Astrocyte (in vitro differentiated cells and primary cell): Measurements from ENCODE around the gene GAB2. TPM values are rescaled to one million over a fixed set of nuclear protein-coding genes. Genes with fewer than 3 reads are reported as not detected.
A peak's percentile ranks its signal among the peaks of the same experiment; 100 is the strongest.

Source experiments
- DNase-seq: peaks from one replicate; pipeline ENCODE4 v3.0.0-alpha.2; 2010; ENCODE audit warnings: low read depth
- FAIRE-seq: peaks from 2 replicates; lab custom pipeline; 2011; peaks lifted over from hg19 to GRCh38; lab: Jason Lieb, UNC
- H2AFZ ChIP-seq: 2 replicates; pipeline ENCODE4 v1.6.0; 2012; ENCODE audit warnings: low read depth, low read length, inconsistent platforms
- H3K27ac ChIP-seq: 2 replicates; pipeline ENCODE4 v1.5.1; 2011; ENCODE audit warnings: low read depth, low read length, inconsistent platforms
- H3K27me3 ChIP-seq: 2 replicates; pipeline ENCODE4 v1.6.0; 2011; ENCODE audit warnings: low read length, inconsistent platforms; ENCODE audit not compliant: insufficient read depth
- H3K36me3 ChIP-seq: 2 replicates; pipeline ENCODE4 v1.5.1; 2011; ENCODE audit warnings: low read length, inconsistent platforms; ENCODE audit not compliant: insufficient read depth
- H3K4me1 ChIP-seq: 2 replicates; pipeline ENCODE4 v1.5.1; 2011; ENCODE audit warnings: low read length, inconsistent platforms; ENCODE audit not compliant: insufficient read depth
- H3K4me2 ChIP-seq: 2 replicates; pipeline ENCODE4 v1.6.0; 2012; ENCODE audit warnings: low read length, inconsistent platforms
- H3K4me3 ChIP-seq: 2 replicates; pipeline ENCODE4 v1.5.1; 2011; ENCODE audit warnings: low read depth, mild to moderate bottlenecking, low read length, inconsistent platforms; ENCODE audit not compliant: insufficient read depth
- H3K79me2 ChIP-seq: 2 replicates; pipeline ENCODE4 v1.6.0; 2012; ENCODE audit warnings: mild to moderate bottlenecking, low read length, inconsistent platforms; ENCODE audit not compliant: insufficient read depth
- H3K9ac ChIP-seq: 2 replicates; pipeline ENCODE4 v1.6.0; 2012; ENCODE audit warnings: mild to moderate bottlenecking, low read length, inconsistent platforms
- H3K9me3 ChIP-seq: 2 replicates; pipeline ENCODE4 v1.5.1; 2012; ENCODE audit warnings: low read depth, mild to moderate bottlenecking, low read length, inconsistent platforms; ENCODE audit not compliant: insufficient read depth
- H4K20me1 ChIP-seq: 2 replicates; pipeline ENCODE4 v1.6.0; 2012; ENCODE audit warnings: low read length, inconsistent platforms; ENCODE audit not compliant: insufficient read depth
- H3K27ac Mint-ChIP-seq: one replicate; pipeline ENCODE4 v1.8.0; 2021; ENCODE audit warnings: mild to moderate bottlenecking, mixed read lengths; ENCODE audit not compliant: unreplicated experiment
- H3K27me3 Mint-ChIP-seq: one replicate; pipeline ENCODE4 v1.8.0; 2021; ENCODE audit warnings: low read depth, mixed read lengths; ENCODE audit not compliant: unreplicated experiment
- H3K36me3 Mint-ChIP-seq: one replicate; pipeline ENCODE4 v1.8.0; 2021; ENCODE audit warnings: low read depth, mixed read lengths; ENCODE audit not compliant: unreplicated experiment
- H3K4me1 Mint-ChIP-seq: one replicate; pipeline ENCODE4 v1.8.0; 2021; ENCODE audit warnings: low read depth, mixed read lengths; ENCODE audit not compliant: unreplicated experiment
- H3K4me3 Mint-ChIP-seq: one replicate; pipeline ENCODE4 v1.8.0; 2021; ENCODE audit warnings: mild to moderate bottlenecking, moderate library complexity, mixed read lengths; ENCODE audit not compliant: unreplicated experiment
- H3K9me3 Mint-ChIP-seq: one replicate; pipeline ENCODE4 v1.8.0; 2021; ENCODE audit warnings: mild to moderate bottlenecking, mixed read lengths; ENCODE audit not compliant: unreplicated experiment
- EZH2 ChIP-seq: IDR thresholded peaks from 2 replicates; pipeline ENCODE4 v1.6.1; 2012; ENCODE audit warnings: mild to moderate bottlenecking, low read length, inconsistent platforms; ENCODE audit not compliant: insufficient read depth
- total RNA-seq: library from RNA; stranded (reverse); gene quantifications from 2 replicates; pipeline ENCODE4 v1.2.1, GENCODE V29; 2021
- TF ChIP-seq, protein P1 (sequence below): IDR thresholded peaks from 2 replicates; pipeline ENCODE4 v1.5.1; 2011; ENCODE audit warnings: low read depth, mild to moderate bottlenecking, inconsistent platforms, low read length, moderate library complexity; ENCODE audit not compliant: insufficient read depth

GAB2 gene
- total RNA-seq, 1 donor from 2014 or later, result 18.2 TPM

DNA sequence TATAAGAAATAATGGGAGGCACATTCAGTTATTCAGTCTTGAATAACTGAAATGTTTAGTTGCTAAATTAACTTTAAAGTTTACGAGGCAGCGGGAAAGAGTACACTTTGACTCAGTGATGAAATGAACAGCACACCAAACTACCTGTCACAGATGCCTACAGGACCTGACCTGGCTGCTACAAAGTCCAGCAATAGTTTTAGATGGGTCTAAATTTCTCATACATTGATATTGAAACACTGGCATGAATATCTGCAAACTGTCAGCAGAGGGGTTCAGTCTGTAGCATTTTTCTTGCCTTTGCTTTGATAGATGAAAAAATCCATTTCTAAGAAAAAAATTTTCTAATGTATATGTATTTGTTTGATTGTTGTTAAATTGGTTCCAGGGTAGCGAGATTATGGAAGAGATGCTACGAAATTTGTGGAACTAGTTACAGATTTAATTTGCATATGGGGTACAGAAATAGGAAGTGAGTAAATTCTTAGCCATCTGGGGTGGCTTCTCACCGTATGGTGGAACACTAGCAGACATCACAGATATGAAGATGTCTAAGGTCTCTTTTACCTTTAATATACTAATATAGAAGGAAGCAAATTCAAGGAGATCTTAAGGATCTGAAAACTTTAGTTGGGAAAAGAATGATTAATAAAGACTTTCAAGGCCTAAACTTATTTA, 20.8 kb upstream of the GAB2 start:
- Histone ChIP-seq H4K20me1 (no peaks in the 10 kb centered on the region), H3K36me3 (peaks cover 3% of the 10 kb centered on the region), H3K9ac (no peak overlapping the region), H3K4me1 (no peaks in the 10 kb centered on the region), H3K79me2 (no peaks in the 10 kb centered on the region), H3K4me3 (no peak overlapping the region), H3K27me3 (no peaks in the 10 kb centered on the region), H2AFZ (no peak overlapping the region), H3K27ac (no peak overlapping the region), H3K4me2 (no peak overlapping the region), H3K9me3 (no peaks in the 10 kb centered on the region)
- Mint-ChIP-seq H3K9me3 (no peaks in the 10 kb centered on the region), H3K4me1 (no peaks in the 10 kb centered on the region), H3K36me3 (peaks cover 3% of the 10 kb centered on the region), H3K27ac (no peak overlapping the region), H3K27me3 (no peaks in the 10 kb centered on the region), H3K4me3 (no peak overlapping the region)
- no peak for TF ChIP-seq EZH2
- TF ChIP-seq, protein P1, sequence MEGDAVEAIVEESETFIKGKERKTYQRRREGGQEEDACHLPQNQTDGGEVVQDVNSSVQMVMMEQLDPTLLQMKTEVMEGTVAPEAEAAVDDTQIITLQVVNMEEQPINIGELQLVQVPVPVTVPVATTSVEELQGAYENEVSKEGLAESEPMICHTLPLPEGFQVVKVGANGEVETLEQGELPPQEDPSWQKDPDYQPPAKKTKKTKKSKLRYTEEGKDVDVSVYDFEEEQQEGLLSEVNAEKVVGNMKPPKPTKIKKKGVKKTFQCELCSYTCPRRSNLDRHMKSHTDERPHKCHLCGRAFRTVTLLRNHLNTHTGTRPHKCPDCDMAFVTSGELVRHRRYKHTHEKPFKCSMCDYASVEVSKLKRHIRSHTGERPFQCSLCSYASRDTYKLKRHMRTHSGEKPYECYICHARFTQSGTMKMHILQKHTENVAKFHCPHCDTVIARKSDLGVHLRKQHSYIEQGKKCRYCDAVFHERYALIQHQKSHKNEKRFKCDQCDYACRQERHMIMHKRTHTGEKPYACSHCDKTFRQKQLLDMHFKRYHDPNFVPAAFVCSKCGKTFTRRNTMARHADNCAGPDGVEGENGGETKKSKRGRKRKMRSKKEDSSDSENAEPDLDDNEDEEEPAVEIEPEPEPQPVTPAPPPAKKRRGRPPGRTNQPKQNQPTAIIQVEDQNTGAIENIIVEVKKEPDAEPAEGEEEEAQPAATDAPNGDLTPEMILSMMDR, result no peak
- DNase-seq (no peak), FAIRE-seq (no peak)

DNA sequence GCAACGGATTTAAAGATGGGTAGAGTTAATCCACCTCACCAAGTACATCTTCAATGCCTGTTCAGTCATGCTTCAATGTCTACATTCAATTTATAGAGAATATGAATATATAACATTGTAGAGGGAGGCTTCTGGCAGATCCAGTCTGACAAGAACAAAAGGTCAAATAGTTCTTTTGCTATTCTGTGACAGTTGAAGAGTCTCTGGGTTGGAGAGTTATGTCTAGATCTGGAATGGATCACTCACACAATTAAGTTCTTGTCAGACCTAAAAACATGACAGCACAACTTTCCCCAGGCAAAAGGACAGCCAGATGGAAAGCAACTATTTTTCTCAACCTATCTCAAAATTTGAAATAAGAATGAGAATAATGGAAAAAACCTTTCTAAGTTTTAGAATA, 15.3 kb upstream of the GAB2 start:
- Mint-ChIP-seq H3K27me3 (no peaks in the 10 kb centered on the region), H3K4me3 (no peak overlapping the region), H3K9me3 (no peaks in the 10 kb centered on the region), H3K36me3 (peaks cover 1% of the 10 kb centered on the region), H3K4me1 (no peaks in the 10 kb centered on the region), H3K27ac (no peak overlapping the region)
- no peaks in the 10 kb centered on the region for H3K79me2 ChIP-seq
- H3K4me1 ChIP-seq, result no peaks in the 10 kb centered on the region
- FAIRE-seq (no peak), DNase-seq (no peak)
- no peak overlapping the region for H2AFZ ChIP-seq
- no peaks in the 10 kb centered on the region for H3K27me3 ChIP-seq
- H3K9me3 ChIP-seq, result no peaks in the 10 kb centered on the region
- no peak overlapping the region for H3K9ac ChIP-seq
- H4K20me1 ChIP-seq, result no peaks in the 10 kb centered on the region
- H3K36me3 ChIP-seq, result no peaks in the 10 kb centered on the region
- H3K4me2 ChIP-seq, result no peak overlapping the region
- no peak overlapping the region for H3K4me3 ChIP-seq
- TF ChIP-seq EZH2, result no peak
- TF ChIP-seq, protein P1, result no peak
- no peak overlapping the region for H3K27ac ChIP-seq

DNA sequence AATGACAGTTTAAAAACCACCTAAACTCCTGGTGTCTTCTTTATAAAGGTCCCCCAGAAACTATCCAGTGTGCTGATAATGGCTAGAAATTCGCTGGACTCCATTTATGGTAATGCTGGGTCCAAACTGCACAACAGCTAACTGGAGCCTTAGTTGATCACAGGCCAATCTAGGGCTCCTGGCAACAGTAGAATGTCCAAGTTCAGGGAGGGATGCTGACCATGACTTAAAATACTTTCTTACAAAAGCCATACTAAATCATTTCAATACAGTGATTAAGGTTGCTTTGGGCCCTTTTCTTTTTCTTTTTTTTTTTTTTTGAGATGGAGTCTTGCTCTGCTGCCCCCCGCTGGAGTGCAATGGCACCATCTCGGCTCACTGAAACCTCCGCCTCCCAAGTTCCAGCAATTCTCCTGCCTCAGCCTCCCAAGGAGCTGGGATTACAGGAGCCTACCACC, 14.5 kb upstream of the GAB2 start:
- TF ChIP-seq EZH2, result no peak
- TF ChIP-seq, protein P1, result peak; percentile 37
- H3K4me1 ChIP-seq, result no peaks in the 10 kb centered on the region
- no peak overlapping the region for H3K27ac ChIP-seq
- H3K27ac Mint-ChIP-seq, result no peak overlapping the region
- no peaks in the 10 kb centered on the region for H3K9me3 Mint-ChIP-seq
- peaks cover 1% of the 10 kb centered on the region for H3K36me3 Mint-ChIP-seq
- H3K36me3 ChIP-seq, result no peaks in the 10 kb centered on the region
- no peak overlapping the region for H3K4me3 Mint-ChIP-seq
- H4K20me1 ChIP-seq, result no peaks in the 10 kb centered on the region
- no peaks in the 10 kb centered on the region for H3K27me3 ChIP-seq
- H3K9me3 ChIP-seq, result no peaks in the 10 kb centered on the region
- H3K4me2 ChIP-seq, result no peak overlapping the region
- H3K4me1 Mint-ChIP-seq, result no peaks in the 10 kb centered on the region
- H3K27me3 Mint-ChIP-seq, result no peaks in the 10 kb centered on the region
- FAIRE-seq, result no peak
- no peak for DNase-seq
- no peak overlapping the region for H2AFZ ChIP-seq
- no peaks in the 10 kb centered on the region for H3K79me2 ChIP-seq
- H3K4me3 ChIP-seq, result no peak overlapping the region
- H3K9ac ChIP-seq, result no peak overlapping the region
